HG03460 (cell line): ENCODE measurements around the gene SLC17A7.
A peak's percentile ranks its signal among the peaks of the same experiment; 100 is the strongest.
"Not testable (repeated sequence)": the region's sequence is repeated elsewhere in the genome, so short reads cannot be mapped to it uniquely, and the experiment has no call there.

Experiments
- ATAC-seq: cut with Tn5 transposase; IDR thresholded peaks from one replicate; pipeline ENCODE4 v1.9.1; 2021; ENCODE audit not compliant: unreplicated experiment

Gene SLC17A7

DNA sequence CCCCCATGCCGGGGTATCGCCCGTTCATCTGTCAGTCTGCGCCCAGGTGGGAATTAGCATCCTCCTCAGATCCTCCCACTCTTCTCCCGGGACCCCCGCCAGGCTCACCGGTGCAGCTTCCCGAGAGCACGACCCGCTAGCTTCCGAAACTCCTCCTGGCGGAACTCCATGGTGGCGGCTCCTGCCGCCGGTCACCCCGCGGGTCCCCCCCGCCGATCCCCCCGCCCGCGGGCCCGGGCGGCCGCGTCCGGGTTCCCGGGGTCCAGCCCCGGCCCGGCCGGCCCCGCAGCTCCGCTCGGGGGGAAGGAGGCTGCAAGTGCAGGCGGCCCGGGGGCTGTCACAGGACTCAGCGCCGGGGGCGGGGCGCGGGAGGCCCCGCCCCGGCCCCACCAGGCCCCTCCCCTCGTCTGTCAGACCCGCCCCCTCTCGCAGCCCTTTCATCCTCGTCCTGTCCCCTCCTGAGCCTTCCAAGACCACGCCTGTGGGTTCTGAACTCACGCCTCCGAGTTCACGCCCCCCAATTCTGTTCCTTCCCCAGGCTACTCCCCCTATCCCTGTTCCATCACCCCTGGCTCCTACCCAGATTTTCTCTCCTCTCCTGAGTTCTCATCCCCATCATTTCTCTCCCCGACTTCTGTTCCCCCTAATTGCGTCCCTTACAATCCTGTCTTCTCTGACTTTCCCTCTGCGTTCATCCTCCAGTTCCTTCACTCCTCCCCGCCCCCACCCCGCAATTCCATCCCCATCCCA is at the start of gene SLC17A7:
TSS of gene SLC17A7 (minus strand) at position 318 of the 750 bp plus-strand sequence. CDS start at position 170, 148 bp downstream.
- no peak for ATAC-seq

DNA sequence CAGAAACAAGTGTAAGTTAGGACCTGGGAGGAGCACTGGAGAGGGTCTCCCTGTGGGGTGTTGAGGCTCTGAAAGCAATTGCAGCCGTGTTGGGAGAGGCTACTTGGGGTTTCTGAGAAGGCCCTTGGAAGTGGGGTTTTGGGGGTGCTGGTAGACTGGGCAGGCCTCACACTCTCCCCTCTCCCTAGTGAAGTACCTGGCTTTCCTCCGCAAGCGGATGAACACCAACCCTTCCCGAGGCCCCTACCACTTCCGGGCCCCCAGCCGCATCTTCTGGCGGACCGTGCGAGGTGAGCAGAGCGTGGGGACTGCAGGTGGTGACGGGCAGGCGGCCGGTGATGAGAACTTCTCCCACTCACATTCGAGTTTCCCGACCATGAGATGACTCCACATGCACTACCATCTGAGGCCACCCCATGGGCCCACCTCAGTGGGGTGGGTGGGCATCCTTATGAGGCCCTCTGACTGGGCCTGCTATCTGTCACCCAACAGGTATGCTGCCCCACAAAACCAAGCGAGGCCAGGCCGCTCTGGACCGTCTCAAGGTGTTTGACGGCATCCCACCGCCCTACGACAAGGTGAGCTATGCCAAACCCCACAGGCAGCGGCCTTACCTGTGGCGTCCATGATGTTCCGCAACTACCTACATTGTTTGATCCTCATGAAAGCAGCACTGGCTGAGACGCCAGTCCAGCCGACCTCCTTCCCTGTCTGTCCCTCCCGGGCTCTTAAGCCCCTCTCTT is 49.1 kb upstream of the SLC17A7 start:
- ATAC-seq: no peak

DNA sequence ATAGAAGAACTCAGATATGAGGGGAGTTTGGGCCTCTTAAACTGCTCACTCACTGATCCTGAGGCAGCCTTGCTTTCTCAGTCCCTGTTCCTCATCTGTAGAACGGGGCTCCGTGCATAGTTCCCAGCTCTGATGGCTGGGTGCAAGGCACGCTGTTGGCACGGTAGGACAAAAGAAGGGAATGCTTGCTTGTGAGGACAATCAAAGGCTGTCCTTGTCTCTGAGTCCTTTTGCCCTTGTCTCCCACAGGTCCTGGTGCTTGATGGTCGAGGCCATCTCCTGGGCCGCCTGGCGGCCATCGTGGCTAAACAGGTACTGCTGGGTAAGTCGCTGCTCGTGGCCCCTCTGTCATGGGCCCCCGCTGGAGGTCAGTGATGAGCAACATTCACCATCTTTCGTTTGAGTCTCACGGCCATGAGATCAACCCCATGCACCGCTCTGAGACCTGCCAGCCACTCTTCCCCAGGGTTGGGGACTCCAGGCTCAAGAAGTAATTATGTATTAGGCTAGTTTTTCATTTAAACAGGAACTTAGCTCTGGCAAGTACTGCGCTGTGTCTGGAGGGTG is 48.4 kb upstream of the SLC17A7 start:
- no peak for ATAC-seq

DNA sequence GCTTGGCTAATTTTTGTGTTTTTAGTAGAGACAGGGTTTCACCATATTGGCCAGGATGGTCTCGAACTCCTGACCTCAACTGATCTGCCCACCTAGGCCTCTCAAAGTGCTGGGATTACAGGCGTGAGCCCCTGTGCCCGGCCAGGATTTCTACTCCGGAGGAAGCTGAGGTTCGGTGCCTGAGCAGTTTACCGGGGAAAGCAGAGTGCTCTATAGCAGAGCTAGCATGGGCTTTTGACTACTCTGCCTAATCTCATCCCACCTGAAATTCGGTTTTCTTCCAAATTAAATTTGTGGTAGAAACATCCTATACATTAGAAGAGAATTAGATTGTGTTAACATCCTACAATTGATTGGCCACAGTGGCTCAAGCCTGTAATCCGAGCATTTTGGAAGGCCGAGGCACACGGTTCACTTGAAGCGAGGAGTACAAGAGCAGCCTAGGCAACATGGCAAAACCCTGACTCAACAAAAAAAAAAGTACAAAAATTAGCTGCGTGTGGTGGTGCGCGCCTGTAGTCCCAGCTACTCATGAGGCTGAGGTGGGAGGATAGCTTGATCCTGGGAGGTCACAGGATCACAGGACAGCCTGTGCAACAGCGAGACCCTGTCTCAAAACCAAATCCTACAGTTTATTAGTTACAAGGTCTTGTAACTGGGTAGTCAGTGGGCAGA is 47.7 kb upstream of the SLC17A7 start:
- no peak for ATAC-seq

DNA sequence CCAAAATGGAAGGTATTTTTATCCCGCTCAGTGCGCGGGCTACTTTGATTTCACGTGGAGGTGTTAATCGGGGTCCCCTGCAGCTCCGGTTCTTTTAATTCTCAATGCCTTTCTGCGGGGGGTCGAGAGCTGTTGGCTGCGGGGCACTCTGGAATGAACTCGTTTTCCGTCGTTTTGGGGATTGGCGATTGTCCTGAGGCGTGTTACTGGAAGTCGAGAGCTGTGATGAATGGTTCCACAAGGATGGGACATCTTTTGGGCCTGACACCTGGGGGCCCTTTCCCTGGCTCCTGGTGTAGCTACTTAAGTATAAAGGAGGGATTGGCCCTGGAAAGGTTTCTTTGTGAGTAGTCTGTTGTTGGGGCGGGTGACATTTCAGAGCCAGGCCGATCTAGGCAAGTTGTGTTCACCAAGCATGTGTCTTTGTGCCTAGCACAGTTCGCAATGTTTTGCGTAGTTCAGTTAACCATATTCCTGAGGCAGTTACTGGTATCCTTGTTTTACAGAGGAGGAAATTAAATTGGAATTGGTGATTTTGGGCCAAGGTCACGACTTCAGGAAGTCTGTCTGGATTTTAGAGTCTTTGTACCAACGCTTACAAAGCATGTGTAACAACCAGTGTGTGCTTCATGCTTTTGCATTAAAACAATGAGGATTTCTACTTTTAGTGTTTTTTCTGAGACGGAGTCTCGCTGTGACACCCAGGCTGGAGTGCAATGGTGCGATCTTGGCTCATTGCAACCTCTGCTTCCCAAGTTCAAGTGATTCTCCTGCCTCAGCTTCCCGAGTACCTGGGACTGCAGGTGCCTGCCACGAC is 46.9 kb upstream of the SLC17A7 start:
- no peak for ATAC-seq

DNA sequence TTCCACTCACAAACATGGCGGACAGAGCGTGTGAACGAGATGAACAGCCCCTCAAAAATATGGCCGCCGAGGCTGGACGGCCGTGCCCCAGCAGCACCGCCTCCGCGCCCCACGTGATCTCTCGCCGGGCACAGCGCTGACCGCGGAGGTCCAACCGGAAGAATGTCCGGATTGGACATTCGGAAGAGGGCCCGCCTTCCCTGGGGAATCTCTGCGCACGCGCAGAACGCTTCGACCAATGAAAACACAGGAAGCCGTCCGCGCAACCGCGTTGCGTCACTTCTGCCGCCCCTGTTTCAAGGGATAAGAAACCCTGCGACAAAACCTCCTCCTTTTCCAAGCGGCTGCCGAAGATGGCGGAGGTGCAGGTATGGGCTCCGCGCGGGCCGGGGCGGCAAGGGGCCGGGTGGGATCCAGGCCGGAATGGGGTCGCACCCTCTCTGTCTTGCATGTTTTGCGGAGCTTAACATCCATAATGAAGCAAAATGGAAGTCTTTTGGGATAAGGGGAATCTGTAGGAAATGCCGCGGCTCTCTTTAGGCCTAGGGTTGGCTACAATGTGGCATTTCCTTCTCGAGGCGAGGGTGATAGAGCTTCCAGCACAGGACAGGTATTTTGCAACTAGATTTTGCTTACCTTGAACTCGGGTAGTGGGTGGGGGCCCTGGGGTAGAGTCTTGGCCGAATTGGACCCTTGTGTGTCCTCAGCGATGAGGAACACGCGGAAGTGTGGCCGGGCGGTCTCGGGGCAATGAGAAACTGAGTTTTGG is 46.1 kb upstream of the SLC17A7 start, which contains the start of gene RPL13A:
TSS of gene RPL13A (plus strand) at position 332 of the 769 bp plus-strand sequence. CDS start at position 354, 22 bp downstream.
- ATAC-seq: peak; percentile 86

DNA sequence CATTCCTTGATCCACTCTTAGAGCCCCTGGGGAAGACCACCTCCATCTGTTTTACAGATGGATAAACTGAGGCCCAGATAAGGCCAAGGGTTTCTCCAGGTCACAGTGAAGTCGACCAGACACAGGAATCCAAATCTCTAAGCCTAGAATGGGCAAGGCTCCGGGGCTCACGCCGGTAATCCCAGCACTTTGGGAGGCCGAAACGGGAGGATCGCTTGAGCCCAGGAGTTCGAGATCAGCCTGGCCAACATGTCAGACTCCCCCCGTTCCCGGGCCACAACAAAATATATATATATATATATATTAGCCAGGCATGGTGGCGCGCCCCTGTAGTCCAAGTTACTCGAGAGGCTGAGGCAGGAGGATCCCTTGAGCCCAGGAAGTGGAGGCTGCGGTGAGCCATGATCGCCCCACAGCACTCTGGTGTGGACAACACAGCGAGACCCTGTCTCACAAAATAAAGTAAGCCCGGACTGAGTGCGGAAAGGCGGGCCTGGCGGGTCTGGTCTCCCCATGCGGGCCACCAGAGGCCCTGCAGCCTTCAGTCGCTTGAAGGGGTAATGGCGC is 45.5 kb upstream of the SLC17A7 start:
- no peak for ATAC-seq

DNA sequence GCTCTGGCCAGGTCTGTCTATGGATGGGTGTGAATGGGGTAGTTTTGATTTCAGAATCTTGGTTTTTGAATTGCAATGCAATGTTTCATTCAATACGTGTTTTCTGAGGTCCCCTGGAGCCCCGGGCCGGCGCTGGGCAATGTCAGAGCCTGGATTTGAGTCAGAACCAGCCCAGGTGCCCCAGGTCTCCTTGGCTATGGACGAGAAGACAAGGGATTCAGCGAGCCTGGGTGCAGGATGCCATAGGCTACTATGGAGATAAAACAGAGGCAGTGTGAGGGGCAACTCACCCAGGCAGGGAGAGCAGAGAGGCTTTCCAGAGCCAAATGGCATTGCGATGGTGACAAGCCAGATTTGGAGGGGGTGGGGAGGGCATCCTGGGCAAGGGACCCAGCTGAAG is 44.9 kb upstream of the SLC17A7 start:
- ATAC-seq: no peak

DNA sequence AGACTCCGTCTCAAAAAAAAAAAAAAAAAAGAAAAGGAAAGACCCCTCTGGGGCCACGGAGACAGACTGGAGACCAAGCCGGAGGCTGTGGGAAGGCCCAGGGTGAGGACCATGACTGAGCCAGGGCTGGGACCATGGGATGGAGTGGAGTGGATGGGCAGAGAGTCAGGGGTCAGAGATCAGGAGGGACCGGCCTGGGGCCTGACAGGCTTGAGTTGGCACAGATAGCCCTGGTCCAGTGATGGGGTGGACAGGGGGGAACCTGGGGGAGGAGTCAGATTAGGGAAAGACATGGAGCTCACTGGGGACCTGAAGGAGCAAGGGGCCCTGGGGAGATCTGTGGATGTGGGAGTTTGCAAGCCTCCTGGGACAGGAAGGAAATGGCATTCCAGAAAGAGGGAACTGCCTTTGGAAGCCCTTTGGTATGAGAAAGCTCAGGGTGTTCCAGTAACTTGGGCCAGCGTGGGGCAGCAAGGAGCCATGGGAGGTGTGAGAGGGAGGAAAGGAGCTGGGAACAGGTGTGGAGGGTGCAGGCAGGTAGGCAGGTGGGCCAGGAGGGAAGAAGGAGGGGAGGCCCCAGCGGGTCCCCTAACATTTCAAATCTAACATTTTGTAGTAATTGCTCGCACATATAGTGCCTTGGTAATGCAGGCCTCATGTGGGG is 39.8 kb upstream of the SLC17A7 start:
- ATAC-seq: no peak

DNA sequence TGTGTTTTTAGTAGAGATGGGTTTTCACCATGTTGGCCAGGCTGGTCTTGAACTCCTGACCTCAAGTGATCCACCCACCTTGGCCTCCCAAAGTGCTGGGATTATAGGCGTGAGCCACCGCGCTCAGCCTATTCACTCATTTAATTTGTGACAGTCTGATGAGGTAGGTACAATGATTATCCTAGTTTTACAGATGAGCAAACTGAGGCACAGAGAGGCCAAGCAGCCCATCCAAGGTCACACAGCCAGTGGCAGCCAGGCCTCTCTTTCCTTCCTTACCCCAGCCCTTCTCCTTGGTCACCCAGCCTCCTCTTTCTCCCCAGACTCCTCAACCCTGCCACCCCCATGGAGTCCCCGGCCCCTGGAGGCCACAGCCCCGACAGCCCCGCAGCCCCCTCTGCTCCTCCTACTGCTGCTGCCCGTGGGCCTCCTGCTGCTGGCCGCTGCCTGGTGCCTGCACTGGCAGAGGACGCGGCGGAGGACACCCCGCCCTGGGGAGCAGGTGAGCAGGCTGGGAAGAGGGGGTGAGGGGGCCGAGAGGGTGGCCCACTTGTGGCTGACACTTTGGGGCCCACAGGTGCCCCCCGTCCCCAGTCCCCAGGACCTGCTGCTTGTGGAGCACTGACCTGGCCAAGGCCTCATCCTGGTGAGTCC is 38.8 kb upstream of the SLC17A7 start:
- ATAC-seq: no peak

DNA sequence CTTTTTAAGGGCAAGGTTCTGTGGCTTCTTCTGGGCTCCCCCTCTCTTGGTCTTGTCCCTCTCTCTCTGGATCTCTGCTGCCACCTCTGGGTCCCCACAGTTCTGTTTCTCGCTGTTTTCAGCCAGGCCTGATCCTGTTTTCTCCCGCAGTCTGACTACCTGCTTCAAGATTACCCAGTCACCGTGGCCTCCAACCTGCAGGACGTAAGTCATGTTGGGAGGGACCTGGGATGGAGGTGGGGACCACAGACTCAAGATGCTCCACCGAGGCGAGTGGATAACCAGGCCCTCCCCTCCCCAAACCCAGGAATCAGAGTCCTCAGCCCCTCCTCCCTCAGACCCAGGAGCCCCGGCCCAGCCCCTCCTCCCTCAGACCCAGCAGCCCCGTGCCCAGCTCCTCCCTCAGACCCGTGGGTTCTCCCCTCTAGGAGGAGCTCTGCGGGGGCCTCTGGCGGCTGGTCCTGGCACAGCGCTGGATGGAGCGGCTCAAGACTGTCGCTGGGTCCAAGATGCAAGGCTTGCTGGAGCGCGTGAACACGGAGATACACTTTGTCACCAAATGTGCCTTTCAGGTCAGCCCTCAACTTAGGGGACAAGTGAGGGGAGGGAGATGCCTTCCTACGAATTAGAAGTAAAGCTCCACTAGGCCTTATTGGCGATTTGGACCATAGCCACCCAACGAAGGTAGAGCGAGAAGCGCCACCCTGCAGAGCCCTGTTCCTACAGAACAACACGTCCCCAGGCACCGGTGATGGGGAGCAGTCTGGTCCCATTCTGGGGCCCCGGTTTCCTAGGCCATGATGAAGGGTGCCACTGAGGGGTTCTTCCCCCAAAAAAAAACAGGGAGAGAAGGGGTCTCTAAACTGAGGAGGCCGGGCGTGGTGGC is 34.9 kb upstream of the SLC17A7 start:
- no peak for ATAC-seq

DNA sequence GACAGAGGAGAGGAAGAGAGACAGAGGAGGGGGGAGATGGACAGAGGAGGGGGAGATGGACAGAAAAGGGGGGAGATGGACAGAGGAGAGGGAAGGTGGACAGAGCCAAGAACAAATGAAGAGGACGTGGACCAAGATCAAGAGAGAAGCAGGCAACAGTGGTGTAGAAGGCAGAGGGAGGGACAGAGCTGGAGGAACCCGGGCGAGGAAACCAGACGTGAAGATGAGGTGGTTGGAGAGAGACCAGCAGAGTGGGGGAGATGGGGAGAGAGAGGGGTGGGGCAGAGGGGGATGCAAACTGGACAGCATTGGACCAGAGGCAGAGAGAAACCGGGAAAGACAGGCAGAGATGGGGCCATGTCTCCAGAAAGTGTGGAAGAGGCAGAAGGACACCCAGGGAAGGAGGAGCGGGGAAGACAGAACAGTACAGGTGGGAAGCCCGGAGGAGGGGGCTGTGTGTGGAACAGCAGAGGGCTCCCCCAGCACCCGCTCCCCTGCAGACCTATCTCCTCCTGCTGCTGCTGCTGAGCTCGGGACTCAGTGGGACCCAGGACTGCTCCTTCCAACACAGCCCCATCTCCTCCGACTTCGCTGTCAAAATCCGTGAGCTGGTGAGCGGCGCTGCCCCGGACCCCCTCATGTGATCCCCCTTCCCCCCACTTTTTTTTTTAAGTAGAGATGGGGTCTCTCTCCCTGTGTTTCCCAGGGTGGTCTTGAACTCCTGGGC is 34.0 kb upstream of the SLC17A7 start:
- no peak for ATAC-seq

DNA sequence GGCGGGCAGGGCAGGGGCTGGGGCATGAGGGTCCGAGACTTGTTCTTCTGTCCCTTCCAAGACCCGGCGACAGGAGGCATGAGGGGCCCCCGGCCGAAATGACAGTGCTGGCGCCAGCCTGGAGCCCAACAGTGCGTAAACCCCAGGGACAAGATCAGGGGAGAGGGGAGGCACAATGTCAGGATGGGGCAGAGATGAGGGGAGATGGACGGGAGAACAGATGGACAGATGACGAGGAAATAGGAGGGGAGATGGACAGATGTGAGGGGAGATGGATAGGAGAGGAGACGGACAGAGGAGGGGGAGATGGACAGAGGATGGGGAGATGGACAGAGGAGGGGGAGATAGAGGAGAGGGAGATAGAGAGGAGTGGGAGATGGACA is 33.2 kb upstream of the SLC17A7 start:
- no peak for ATAC-seq

DNA sequence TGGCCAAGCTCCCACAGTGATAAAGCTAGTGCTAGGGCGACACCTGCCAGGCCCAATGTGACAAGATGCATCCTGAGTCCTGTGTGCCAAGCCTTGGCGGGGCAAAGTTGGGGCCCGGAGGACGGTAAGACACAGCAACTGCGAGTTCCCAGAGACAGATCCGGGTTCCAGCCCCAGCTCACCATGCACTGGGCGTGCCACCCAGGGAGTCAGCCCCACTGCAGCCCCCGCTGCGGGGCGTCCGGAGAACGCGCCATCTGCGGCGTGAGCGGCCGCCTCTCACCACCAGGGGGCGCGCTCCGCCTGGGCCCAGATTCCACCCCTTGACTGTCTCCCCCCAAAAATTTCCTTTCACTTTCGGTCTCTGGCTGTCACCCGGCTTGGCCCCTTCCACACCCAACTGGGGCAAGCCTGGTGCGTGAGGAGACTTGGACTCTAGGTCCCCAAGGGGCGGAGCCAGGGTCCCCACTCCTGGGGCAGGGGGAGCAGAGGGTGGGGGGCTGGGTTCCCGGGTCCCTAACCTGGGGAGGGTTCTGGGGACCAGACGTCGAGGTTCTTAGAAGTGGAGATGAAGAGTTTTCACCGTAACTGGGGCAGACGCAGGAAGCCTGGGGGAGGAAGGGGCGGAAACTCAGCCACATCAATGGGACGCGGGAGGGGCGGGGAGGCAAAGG is 32.7 kb upstream of the SLC17A7 start, which contains the start of gene FLT3LG:
TSS of gene FLT3LG (plus strand) at position 348 of the 674 bp plus-strand sequence. CDS start 425 bp downstream, outside the sequence.
- ATAC-seq: peak; percentile 48

DNA sequence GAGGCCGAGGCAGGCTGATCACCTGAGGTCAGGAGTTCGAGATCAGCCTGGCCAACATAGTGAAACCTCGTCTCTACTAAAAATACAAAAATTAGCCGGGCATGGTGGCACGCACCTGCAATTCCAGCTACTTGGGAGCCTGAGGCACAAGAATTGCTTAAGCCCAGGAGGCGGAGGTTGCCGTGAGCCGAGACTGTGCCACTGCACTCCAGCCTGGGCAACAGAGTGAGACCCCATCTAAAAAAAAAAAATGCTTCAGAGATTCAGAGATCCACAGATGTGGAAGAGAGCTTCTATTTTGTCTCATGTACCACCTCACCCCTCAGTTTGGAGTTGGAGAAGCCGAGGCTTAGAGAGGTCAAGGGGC is 32.2 kb upstream of the SLC17A7 start:
- not testable (repeated sequence) for ATAC-seq

DNA sequence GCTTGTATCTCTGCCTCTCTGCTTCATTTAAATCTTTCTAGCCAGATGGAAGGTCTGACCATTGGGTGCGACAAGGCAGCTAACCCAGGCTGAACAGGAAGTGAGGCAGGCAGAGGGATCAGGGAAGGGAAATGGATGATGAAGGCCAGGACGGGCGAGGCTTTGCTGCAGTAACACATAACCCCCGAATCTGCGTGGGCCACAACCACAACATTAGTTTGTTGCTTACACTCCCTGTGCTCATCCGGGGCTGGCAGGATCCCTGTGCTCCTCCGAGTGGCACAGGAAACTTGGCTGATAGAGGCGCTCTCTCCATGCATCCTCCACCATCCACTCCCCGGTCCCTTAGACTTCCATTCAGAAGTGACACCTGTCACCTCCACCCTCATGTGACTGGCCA is 31.6 kb upstream of the SLC17A7 start:
- no peak for ATAC-seq
